H1 (cell line): ENCODE data around the gene UGGT2. TPM values are rescaled to one million over a fixed set of nuclear protein-coding genes. Genes with fewer than 3 reads are reported as not detected.

Experiments
- CTCF ChIA-PET: fragments of 300-600 bp; sonication (Branson Sonifier 250); formaldehyde crosslinking; loops from one replicate; lab custom pipeline; 2021; ENCODE audit not compliant: partially characterized antibody; lab: Charles Lee
- POLR2A ChIA-PET: fragments of 300-600 bp; sonication (Branson Sonifier 250); formaldehyde crosslinking; loops from one replicate; lab custom pipeline; 2021; ENCODE audit warnings: inconsistent platforms; ENCODE audit not compliant: partially characterized antibody; lab: Charles Lee
- DNase-seq, 2 experiments: peaks; one replicate each; pipeline versions ENCODE4 v3.0.0 to v3.0.0-alpha.2; 2010 to 2022; ENCODE audit warnings: low spot score in 2 of 2, low read depth in 1 of 2, mixed read lengths in 1 of 2
- FAIRE-seq: peaks from 2 replicates; lab custom pipeline; 2011; peaks lifted over from hg19 to GRCh38; lab: Jason Lieb, UNC
- H2AFZ ChIP-seq: 2 replicates; pipeline ENCODE4 v1.8.1; 2012; ENCODE audit warnings: low read length, inconsistent platforms
- H2AK5ac ChIP-seq: 2 replicates; pipeline ENCODE4 v1.6.1; 2013; ENCODE audit warnings: low read depth, low read length
- H2BK120ac ChIP-seq: replicated peaks from 2 replicates; pipeline ENCODE3; 2013; ENCODE audit warnings: low read depth, low read length, inconsistent platforms
- H2BK12ac ChIP-seq: 2 replicates; pipeline ENCODE4 v1.6.1; 2013; ENCODE audit warnings: low read depth, low read length
- H2BK15ac ChIP-seq: 2 replicates; pipeline ENCODE4 v1.6.1; 2013; ENCODE audit warnings: low read length
- H2BK20ac ChIP-seq: 2 replicates; pipeline ENCODE4 v1.6.1; 2013; ENCODE audit warnings: low read length
- H2BK5ac ChIP-seq: 2 replicates; pipeline ENCODE4 v1.6.1; 2013; ENCODE audit warnings: low read depth, low read length
- H3K14ac ChIP-seq: 2 replicates; pipeline ENCODE4 v1.6.1; 2013; ENCODE audit warnings: inconsistent platforms; ENCODE audit not compliant: insufficient read length
- H3K18ac ChIP-seq: 2 replicates; pipeline ENCODE4 v1.6.1; 2013; ENCODE audit warnings: low read length; ENCODE audit errors: extremely low read depth
- H3K23ac ChIP-seq: 2 replicates; pipeline ENCODE4 v1.6.1; 2013; ENCODE audit warnings: inconsistent platforms; ENCODE audit not compliant: insufficient read length
- H3K23me2 ChIP-seq: 2 replicates; pipeline ENCODE4 v1.6.1; 2013; ENCODE audit warnings: low read depth, low read length
- H3K27ac ChIP-seq: 2 replicates; pipeline ENCODE4 v1.6.1; 2011; ENCODE audit warnings: low read depth, low read length, inconsistent platforms
- H3K27me3 ChIP-seq, 4 experiments: replicated peaks in 1 of 4; 1 replicate in 1 of 4; 2 replicates in 3 of 4; pipeline versions ENCODE4 v1.6.1 to v1.8.1; 2011 to 2013; ENCODE audit warnings: low read length in 3 of 4, mild to moderate bottlenecking in 3 of 4, inconsistent platforms in 2 of 4, mixed read lengths in 2 of 4, moderate library complexity in 1 of 4; ENCODE audit not compliant: control insufficient read depth in 3 of 4, insufficient read depth in 3 of 4; ENCODE audit errors: extremely low read depth in 1 of 4
- H3K36me3 ChIP-seq, 4 experiments: 2 replicates each; pipeline versions ENCODE4 v1.6.1 to v1.8.1; 2011 to 2013; ENCODE audit warnings: mild to moderate bottlenecking in 4 of 4, low read length in 3 of 4, moderate library complexity in 2 of 4, control low read depth in 1 of 4, inconsistent platforms in 1 of 4; ENCODE audit not compliant: insufficient read depth in 4 of 4, control insufficient read depth in 2 of 4
- H3K4ac ChIP-seq: replicated peaks from 2 replicates; pipeline ENCODE3; 2013; ENCODE audit warnings: low read length, low read depth, mixed read lengths, inconsistent platforms; ENCODE audit not compliant: insufficient read length
- H3K4me1 ChIP-seq, 4 experiments: replicated peaks in 1 of 4; 1 replicate in 1 of 4; 2 replicates in 3 of 4; pipeline versions ENCODE4 v1.6.1 to v1.8.1; 2011 to 2013; ENCODE audit warnings: low read length in 3 of 4, inconsistent platforms in 2 of 4, mixed read lengths in 1 of 4; ENCODE audit not compliant: insufficient read depth in 4 of 4, control insufficient read depth in 3 of 4
- H3K4me2 ChIP-seq, 2 experiments: 2 replicates each; pipeline versions ENCODE4 v1.6.1 to v1.8.1; 2011 to 2013; ENCODE audit warnings: low read depth in 2 of 2, low read length in 2 of 2, control low read depth in 1 of 2, inconsistent platforms in 1 of 2, mild to moderate bottlenecking in 1 of 2; ENCODE audit not compliant: insufficient read depth in 1 of 2
- H3K4me3 ChIP-seq, 4 experiments: fragments of 200-600, 300-600 bp in 1 of 4; sonication (generic), shearing (Covaris generic), sonication (Bioruptor Twin) in 1 of 4; 2 replicates each; pipeline versions ENCODE4 v1.5.1 to v1.8.1; 2011 to 2016; ENCODE audit warnings: low read length in 4 of 4, low read depth in 3 of 4, control low read depth in 2 of 4, inconsistent platforms in 2 of 4, mild to moderate bottlenecking in 2 of 4, mixed read lengths in 1 of 4, moderate library complexity in 1 of 4; ENCODE audit not compliant: insufficient read depth in 2 of 4; ENCODE audit errors: extremely low read depth in 1 of 4
- H3K56ac ChIP-seq: replicated peaks from 2 replicates; pipeline ENCODE3; 2013; ENCODE audit warnings: low read depth, mild to moderate bottlenecking, mixed read lengths, low read length, inconsistent platforms; ENCODE audit not compliant: insufficient read length
- H3K79me1 ChIP-seq: 2 replicates; pipeline ENCODE4 v1.6.1; 2013; ENCODE audit warnings: low read depth, low read length, control low read depth
- H3K79me2 ChIP-seq, 2 experiments: 2 replicates each; pipeline versions ENCODE4 v1.6.1 to v1.8.1; 2012 to 2013; ENCODE audit warnings: low read length in 2 of 2, mild to moderate bottlenecking in 2 of 2, inconsistent platforms in 1 of 2; ENCODE audit not compliant: insufficient read depth in 2 of 2, control insufficient read depth in 1 of 2
- H3K9ac ChIP-seq, 4 experiments: replicated peaks in 1 of 4; 1 replicate in 1 of 4; 2 replicates in 3 of 4; pipeline versions ENCODE4 v1.6.1 to v1.8.1; 2011 to 2013; ENCODE audit warnings: low read depth in 3 of 4, low read length in 3 of 4, control low read depth in 2 of 4, mild to moderate bottlenecking in 2 of 4, moderate library complexity in 2 of 4, inconsistent platforms in 1 of 4; ENCODE audit errors: extremely low read depth in 1 of 4
- H3K9me3 ChIP-seq, 2 experiments: 2 replicates each; pipeline versions ENCODE4 v1.6.1 to v1.8.1; 2012 to 2013; ENCODE audit warnings: mild to moderate bottlenecking in 2 of 2, moderate library complexity in 2 of 2, control low read depth in 1 of 2, inconsistent platforms in 1 of 2, low read depth in 1 of 2, low read length in 1 of 2, mixed read lengths in 1 of 2; ENCODE audit not compliant: insufficient read depth in 2 of 2
- H4K20me1 ChIP-seq, 2 experiments: replicated peaks in 1 of 2; 2 replicates each; pipeline versions ENCODE3 to v1.8.1; 2011 to 2013; ENCODE audit warnings: inconsistent platforms in 2 of 2, low read length in 2 of 2, mild to moderate bottlenecking in 1 of 2; ENCODE audit not compliant: insufficient read depth in 2 of 2, control insufficient read depth in 1 of 2
- H4K5ac ChIP-seq: 2 replicates; pipeline ENCODE4 v1.6.1; 2013; ENCODE audit warnings: low read length, low read depth, mixed read lengths, inconsistent platforms; ENCODE audit not compliant: insufficient read length
- H4K8ac ChIP-seq: 2 replicates; pipeline ENCODE4 v1.8.0; 2013; ENCODE audit warnings: mild to moderate bottlenecking, moderate library complexity, low read length, inconsistent platforms; ENCODE audit not compliant: insufficient read depth; ENCODE audit errors: extremely low read depth
- H4K91ac ChIP-seq: replicated peaks from 2 replicates; pipeline ENCODE3; 2013; ENCODE audit warnings: low read length, mixed read lengths, inconsistent platforms; ENCODE audit not compliant: insufficient read length
- CREB1 ChIP-seq: IDR thresholded peaks from 2 replicates; pipeline ENCODE4 v1.6.1; 2012; ENCODE audit warnings: inconsistent platforms
- JUND ChIP-seq: IDR thresholded peaks from 2 replicates; pipeline ENCODE4 v1.6.1; 2011; ENCODE audit warnings: mild to moderate bottlenecking, improper control_type of control experiment, low read length
- MAFK ChIP-seq: IDR thresholded peaks from 2 replicates; pipeline ENCODE4 v1.6.1; 2012; ENCODE audit warnings: low read depth, mild to moderate bottlenecking, improper control_type of control experiment, low read length
- polyA plus RNA-seq, 7 experiments: library from polyadenylated mRNA; depleted of rRNA in 3 of 7; stranded (reverse) in 5 of 7; unstranded in 2 of 7; fragments of >200 nt in 5 of 7; fragments of 200-250 nt in 2 of 7; gene quantifications; 1 replicate in 5 of 7; 2 replicates in 1 of 7; 4 replicates in 1 of 7; pipeline versions ENCODE4 v1.2.1 to v1.2.3, GENCODE V29; 2011 to 2013; ENCODE audit warnings: missing spikeins in 2 of 7, mixed read lengths in 2 of 7
- total RNA-seq: library from RNA; stranded (reverse); fragmentation: NEBNext Ultra II Directional; extraction: Animal tissue kit (Norgen Biotek cat#: 25700); gene quantifications from 2 replicates; pipeline ENCODE4 v1.2.1, GENCODE V29; 2021

The UGGT2 gene
- total and polyA plus RNA-seq, 2 of the 8 experiments (the other 6 are each of a cell fraction or from before 2014, with no cell fraction given) = 5.9 to 25.1 TPM

GRCh38 chr13:95841894-95842293, 211.3 kb downstream of the UGGT2 start:
- FAIRE-seq (no peak), DNase-seq (no peak)
- no peak overlapping the region for H4K91ac ChIP-seq
- no peak overlapping the region for H3K4ac ChIP-seq
- no peak overlapping the region for H4K5ac ChIP-seq
- no peak overlapping the region for H2BK12ac ChIP-seq
- no peak overlapping the region for H3K14ac ChIP-seq
- no peak overlapping the region for H3K18ac ChIP-seq
- no peaks in the 10 kb centered on the region for H3K23me2 ChIP-seq
- H2AFZ ChIP-seq = no peak overlapping the region
- no peak overlapping the region for H2AK5ac ChIP-seq
- no peak overlapping the region for H3K4me3 ChIP-seq
- H3K4me2 ChIP-seq = no peak overlapping the region
- CTCF ChIA-PET = interaction anchor here (0.6 kb wide), 1 partner anchor 188 kb away, joined by 3 read pairs; no protein-coding TSS in a partner anchor
- TF ChIP-seq JUND = no peak
- no peak for TF ChIP-seq MAFK
- TF ChIP-seq CREB1 = no peak
- no peaks in the 10 kb centered on the region for H4K20me1 ChIP-seq
- no peak overlapping the region for H4K8ac ChIP-seq
- H3K9me3 ChIP-seq = peaks cover 6 to 12% of the 10 kb centered on the region in 2 experiments; a peak in 3 of 4 replicates
- H3K4me1 ChIP-seq = no peaks in the 10 kb centered on the region
- no peak overlapping the region for H2BK20ac ChIP-seq
- H3K27me3 ChIP-seq = no peaks in the 10 kb centered on the region
- no peak overlapping the region for H2BK120ac ChIP-seq
- no peak overlapping the region for H3K56ac ChIP-seq
- H3K23ac ChIP-seq = no peak overlapping the region
- peaks cover 0 to 3% (median 0%) of the 10 kb centered on the region in 4 experiments; a peak in 2 of 8 replicates for H3K36me3 ChIP-seq
- H3K79me2 ChIP-seq = no peaks in the 10 kb centered on the region
- H3K27ac ChIP-seq = no peak overlapping the region
- no peaks in the 10 kb centered on the region for H3K79me1 ChIP-seq
- no peak overlapping the region for H3K9ac ChIP-seq
- H2BK5ac ChIP-seq = no peak overlapping the region
- H2BK15ac ChIP-seq = no peak overlapping the region
- POLR2A ChIA-PET = no interaction called here
